Mesenchymal stem cell (in vitro differentiated cells and primary cell): ENCODE measurements around the gene PAM16.

Experiments
- DNase-seq: peaks from one replicate; pipeline ENCODE4 v3.0.0-alpha.2; 2013
- H2AFZ ChIP-seq: one replicate; pipeline ENCODE4 v1.6.1; 2013; ENCODE audit warnings: low read depth, mild to moderate bottlenecking, control low read depth, inconsistent platforms, low read length, moderate library complexity
- H2AK5ac ChIP-seq: 2 replicates; pipeline ENCODE4 v1.6.1; 2013; ENCODE audit warnings: low read length, moderate library complexity, mild to moderate bottlenecking, inconsistent platforms; ENCODE audit not compliant: severe bottlenecking
- H2BK120ac ChIP-seq: one replicate; pipeline ENCODE4 v1.6.1; 2013; ENCODE audit warnings: low read depth, mild to moderate bottlenecking, inconsistent platforms, low read length, moderate library complexity
- H2BK12ac ChIP-seq, 2 experiments: one replicate each; pipeline ENCODE4 v1.6.1; 2013; ENCODE audit warnings: inconsistent platforms in 2 of 2, low read length in 2 of 2, mild to moderate bottlenecking in 2 of 2, moderate library complexity in 2 of 2, control low read depth in 1 of 2
- H2BK15ac ChIP-seq: one replicate; pipeline ENCODE4 v1.6.1; 2013; ENCODE audit warnings: mild to moderate bottlenecking, low read depth, inconsistent platforms; ENCODE audit not compliant: poor library complexity, severe bottlenecking
- H2BK5ac ChIP-seq: 2 replicates; pipeline ENCODE4 v1.6.1; 2013; ENCODE audit warnings: low read depth, mild to moderate bottlenecking, low read length, control low read depth, inconsistent platforms; ENCODE audit not compliant: poor library complexity, severe bottlenecking
- H3K14ac ChIP-seq, 2 experiments: one replicate each; pipeline ENCODE4 v1.6.1; 2013; ENCODE audit warnings: inconsistent platforms in 2 of 2, low read length in 2 of 2, control low read depth in 1 of 2, mild to moderate bottlenecking in 1 of 2, moderate library complexity in 1 of 2
- H3K18ac ChIP-seq, 2 experiments: one replicate each; pipeline ENCODE4 v1.6.1; 2013; ENCODE audit warnings: inconsistent platforms in 2 of 2, low read length in 2 of 2, control low read depth in 1 of 2, low read depth in 1 of 2, mild to moderate bottlenecking in 1 of 2
- H3K23ac ChIP-seq, 2 experiments: one replicate each; pipeline ENCODE4 v1.6.1; 2013; ENCODE audit warnings: inconsistent platforms in 2 of 2, low read length in 2 of 2, mild to moderate bottlenecking in 2 of 2, moderate library complexity in 2 of 2, control low read depth in 1 of 2
- H3K27ac ChIP-seq: 2 replicates; pipeline ENCODE4 v1.5.1; 2013; ENCODE audit warnings: mild to moderate bottlenecking, moderate library complexity, low read length, control low read depth, inconsistent platforms; ENCODE audit not compliant: poor library complexity, severe bottlenecking
- H3K27me3 ChIP-seq, 2 experiments: 2 replicates each; pipeline versions ENCODE4 v1.6.1 to v1.7.0; 2013; ENCODE audit warnings: low read length in 2 of 2, mild to moderate bottlenecking in 2 of 2, moderate library complexity in 2 of 2, control low read depth in 1 of 2, inconsistent platforms in 1 of 2; ENCODE audit not compliant: control insufficient read depth in 1 of 2, insufficient read depth in 1 of 2
- H3K36me3 ChIP-seq, 2 experiments: 2 replicates each; pipeline versions ENCODE4 v1.6.1 to v1.7.0; 2013; ENCODE audit warnings: low read length in 2 of 2, control low read depth in 1 of 2, inconsistent platforms in 1 of 2, low read depth in 1 of 2, mild to moderate bottlenecking in 1 of 2; ENCODE audit not compliant: insufficient read depth in 2 of 2, control insufficient read depth in 1 of 2
- H3K4ac ChIP-seq, 2 experiments: one replicate each; pipeline ENCODE4 v1.6.1; 2013; ENCODE audit warnings: inconsistent platforms in 2 of 2, low read length in 2 of 2, mild to moderate bottlenecking in 2 of 2, moderate library complexity in 2 of 2, control low read depth in 1 of 2, low read depth in 1 of 2
- H3K4me1 ChIP-seq: 2 replicates; pipeline ENCODE4 v1.6.1; 2013; ENCODE audit warnings: low read depth, low read length, control low read depth; ENCODE audit not compliant: control insufficient read depth, insufficient read depth
- H3K4me2 ChIP-seq: 2 replicates; pipeline ENCODE4 v1.6.1; 2013; ENCODE audit warnings: low read length, mild to moderate bottlenecking, inconsistent platforms; ENCODE audit not compliant: poor library complexity, severe bottlenecking
- H3K4me3 ChIP-seq, 2 experiments: 2 replicates each; pipeline versions ENCODE4 v1.5.1 to v1.7.0; 2013; ENCODE audit warnings: low read length in 2 of 2, mild to moderate bottlenecking in 2 of 2, control low read depth in 1 of 2, low read depth in 1 of 2; ENCODE audit not compliant: insufficient read depth in 1 of 2
- H3K79me1 ChIP-seq: replicated peaks from 2 replicates; pipeline ENCODE4 v1.6.1; 2013; ENCODE audit warnings: mild to moderate bottlenecking, control low read depth, low read length, inconsistent platforms; ENCODE audit not compliant: poor library complexity, severe bottlenecking
- H3K9ac ChIP-seq: 2 replicates; pipeline ENCODE4 v1.7.0; 2013; ENCODE audit warnings: mild to moderate bottlenecking, low read length, moderate library complexity
- H3K9me3 ChIP-seq: 2 replicates; pipeline ENCODE4 v1.7.0; 2013; ENCODE audit warnings: mild to moderate bottlenecking, low read length; ENCODE audit not compliant: control insufficient read depth
- H4K8ac ChIP-seq: one replicate; pipeline ENCODE4 v1.6.1; 2013; ENCODE audit warnings: inconsistent platforms, mild to moderate bottlenecking, low read length, moderate library complexity
- H4K91ac ChIP-seq: one replicate; pipeline ENCODE4 v1.6.1; 2013; ENCODE audit warnings: mild to moderate bottlenecking, low read length, inconsistent platforms
- WGBS: methylation state at CpG from one replicate; pipeline ENCODE4 v1.1.7; 2013; ENCODE audit warnings: mixed read lengths; 5-methylcytosine and 5-hydroxymethylcytosine counted together

Gene PAM16

DNA sequence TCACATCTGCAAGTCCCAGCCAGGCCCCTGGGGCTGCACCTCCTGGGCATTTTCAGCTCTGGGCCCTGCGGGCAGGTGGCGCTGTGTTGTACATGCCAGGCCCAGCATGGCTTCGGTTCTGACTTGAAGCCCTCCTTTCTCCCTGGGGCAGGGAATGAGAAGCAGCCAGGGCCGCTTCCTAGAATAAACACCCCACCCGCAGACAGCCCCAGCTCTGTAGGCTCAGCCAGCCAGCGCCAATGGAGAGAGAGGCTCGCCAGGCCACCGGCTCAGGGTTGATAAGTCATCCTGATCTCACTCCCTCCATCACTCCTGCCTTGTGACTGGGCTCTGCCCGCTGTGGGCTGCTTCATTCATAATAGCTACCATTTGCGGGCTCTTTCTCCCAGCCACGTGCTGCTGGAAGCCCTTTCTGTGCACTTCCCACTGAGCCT lies 41.3 kb downstream of the PAM16 start:
- peaks cover 0 to 5% of the 10 kb centered on the region in 2 experiments for H3K36me3 ChIP-seq
- no peak overlapping the region for H2BK120ac ChIP-seq
- H3K9me3 ChIP-seq: no peaks in the 10 kb centered on the region
- peaks cover 2% of the 10 kb centered on the region for H3K79me1 ChIP-seq
- peak; percentile 95 for DNase-seq
- H3K27ac ChIP-seq: peak overlapping the region; percentile 72
- peak overlapping the region; percentile 65 to 88 for H2BK12ac ChIP-seq
- no peak overlapping the region for H2BK5ac ChIP-seq
- peak overlapping the region; percentile 91 for H2AK5ac ChIP-seq
- H3K18ac ChIP-seq: peak overlapping the region in 1 of 2 experiments; percentile 87
- peak overlapping the region in 1 of 2 experiments; percentile 58 for H3K4ac ChIP-seq
- peak overlapping the region; percentile 12 for H4K8ac ChIP-seq
- no peak overlapping the region for H2BK15ac ChIP-seq
- H3K27me3 ChIP-seq: no peaks in the 10 kb centered on the region
- WGBS: 20% methylated on average over 11 of the region's 11 CpGs
- H3K9ac ChIP-seq: peak overlapping the region; percentile 67
- H3K4me3 ChIP-seq: no peak overlapping the region
- no peak overlapping the region for H3K14ac ChIP-seq
- H3K4me2 ChIP-seq: no peak overlapping the region
- H3K4me1 ChIP-seq: peaks cover 39% of the 10 kb centered on the region
- no peak overlapping the region for H3K23ac ChIP-seq
- H4K91ac ChIP-seq: no peak overlapping the region
- peak overlapping the region; percentile 67 for H2AFZ ChIP-seq

DNA sequence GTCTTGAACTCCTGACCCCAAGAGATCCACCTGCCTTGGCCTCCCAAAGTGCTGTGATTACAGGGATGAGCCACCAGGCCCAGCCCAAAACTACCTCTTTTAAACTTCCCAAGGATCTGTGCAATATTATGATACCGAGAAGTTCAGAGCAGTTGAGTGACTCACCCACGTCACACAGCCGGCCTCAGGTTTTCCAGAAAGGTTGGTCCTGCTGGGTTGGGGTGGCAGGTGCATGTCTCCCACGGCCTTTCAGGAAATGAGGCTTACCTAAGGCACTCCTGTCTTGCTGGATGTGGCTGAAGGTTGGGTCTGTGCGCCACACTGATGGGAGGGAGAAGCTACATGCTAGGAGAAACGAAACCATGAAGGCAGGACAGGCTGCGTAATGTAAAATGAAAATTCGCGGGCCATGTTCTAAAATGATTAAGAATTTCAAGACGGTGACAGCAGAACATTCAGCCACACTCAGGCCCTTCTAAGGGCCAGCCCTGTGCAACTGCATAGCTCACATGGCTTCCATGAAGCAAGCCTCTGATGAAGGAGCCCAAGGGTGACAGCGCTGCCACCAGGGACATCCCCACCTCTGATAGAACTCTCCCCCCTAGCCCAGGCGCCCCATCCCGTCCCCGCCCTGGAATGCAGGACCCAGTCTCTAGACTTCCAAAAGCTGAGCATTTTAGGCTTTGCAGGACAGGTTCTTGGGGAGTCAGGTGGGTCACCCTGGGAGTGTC lies 41.9 kb downstream of the PAM16 start:
- Histone ChIP-seq H4K91ac (no peak overlapping the region), H2BK12ac (peak overlapping the region in 1 of 2 experiments; percentile 55), H3K4me3 (no peak overlapping the region), H3K36me3 (peaks cover 0 to 5% of the 10 kb centered on the region in 2 experiments), H3K27me3 (no peaks in the 10 kb centered on the region), H2AK5ac (peak overlapping the region; percentile 21), H3K79me1 (peaks cover 4% of the 10 kb centered on the region), H3K27ac (peak overlapping the region; percentile 72), H3K4me2 (no peak overlapping the region), H4K8ac (no peak overlapping the region), H2AFZ (no peak overlapping the region), H2BK5ac (no peak overlapping the region), H3K14ac (no peak overlapping the region), H3K4ac (peak overlapping the region in 1 of 2 experiments; percentile 47), H3K9ac (no peak overlapping the region), H2BK120ac (no peak overlapping the region), H3K9me3 (no peaks in the 10 kb centered on the region), H3K18ac (peak overlapping the region in 1 of 2 experiments; percentile 4), H3K23ac (no peak overlapping the region), H2BK15ac (no peak overlapping the region), H3K4me1 (peaks cover 35% of the 10 kb centered on the region)
- no peak for DNase-seq
- WGBS: 87% methylated on average over 14 of the region's 14 CpGs

DNA sequence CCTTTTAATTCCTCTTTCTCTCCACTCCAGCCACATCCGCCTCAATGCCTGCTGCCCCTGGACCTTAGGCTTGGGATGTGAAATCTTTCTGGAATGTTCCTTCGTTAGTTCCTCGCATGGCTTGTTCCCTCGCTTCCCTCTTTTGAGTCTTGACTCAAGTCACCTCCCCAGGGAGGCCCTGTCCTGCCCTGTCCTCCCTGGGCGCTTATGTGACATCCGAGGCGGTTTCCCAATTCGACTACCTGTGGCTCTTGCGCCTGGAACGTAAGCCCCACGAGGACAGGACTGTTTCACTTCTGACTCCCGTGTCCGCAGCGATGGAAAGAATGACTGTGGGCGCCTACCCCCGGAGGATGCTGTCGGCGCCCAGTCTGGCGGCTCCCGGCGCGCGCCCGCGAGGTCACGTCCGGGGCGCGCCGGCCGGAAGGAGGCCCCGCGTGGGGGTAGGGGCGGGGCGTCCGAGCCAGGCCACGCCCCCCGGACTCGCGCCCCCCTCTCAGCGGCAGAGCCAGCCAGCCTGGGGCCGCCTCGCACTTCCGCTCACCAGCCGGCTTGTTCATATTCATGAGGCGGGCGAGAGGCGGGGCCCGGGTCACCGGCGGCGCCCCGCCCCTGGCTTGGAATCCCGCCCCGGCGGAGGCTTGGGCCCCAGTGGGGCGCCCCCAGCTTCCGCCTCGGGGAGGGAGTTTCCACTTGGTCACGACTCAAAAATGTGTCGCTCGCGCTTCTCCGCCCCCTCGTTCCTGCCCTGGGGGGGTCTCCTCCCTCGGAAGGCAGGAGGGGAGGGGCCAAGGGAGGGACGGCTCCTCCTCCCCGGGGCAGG lies 43.7 kb downstream of the PAM16 start:
- WGBS: 8% methylated on average over 65 of the region's 68 CpGs
- H3K9me3 ChIP-seq: no peaks in the 10 kb centered on the region
- peak overlapping the region; percentile 29 for H2BK120ac ChIP-seq

More for the DNA sequence above, 43.7 kb downstream of the PAM16 start:
- Histone ChIP-seq H3K14ac (no peak overlapping the region), H3K4me3 (peak overlapping the region; percentile 49 to 86), H3K79me1 (peaks cover 8% of the 10 kb centered on the region), H3K27me3 (no peaks in the 10 kb centered on the region), H2AFZ (no peak overlapping the region), H2BK5ac (no peak overlapping the region), H3K18ac (peak overlapping the region; percentile 37 to 72), H2BK15ac (peak overlapping the region; percentile 60), H3K27ac (peak overlapping the region; percentile 70), H4K91ac (peak overlapping the region; percentile 91), H4K8ac (peak overlapping the region; percentile 71), H2AK5ac (peak overlapping the region; percentile 67), H3K23ac (no peak overlapping the region), H2BK12ac (peak overlapping the region; percentile 7 to 92), H3K4me1 (peaks cover 33% of the 10 kb centered on the region), H3K4ac (peak overlapping the region; percentile 15 to 39), H3K9ac (peak overlapping the region; percentile 86), H3K4me2 (peak overlapping the region; percentile 20), H3K36me3 (peaks cover 0 to 9% of the 10 kb centered on the region in 2 experiments)
- peak; percentile 97 for DNase-seq
